Keratinocyte (primary cell): ENCODE measurements around the gene POLR1A. TPM values are rescaled to one million over a fixed set of nuclear protein-coding genes. Genes with fewer than 3 reads are reported as not detected.
"Not testable (repeated sequence)": the region's sequence is repeated elsewhere in the genome, so short reads cannot be mapped to it uniquely, and the experiment has no call there.

Source experiments
- DNase-seq: peaks from one replicate; pipeline ENCODE4 v3.0.0-alpha.2; 2011; ENCODE audit warnings: low read depth, missing footprints, low spot score
- FAIRE-seq: peaks from 2 replicates; lab custom pipeline; 2011; peaks lifted over from hg19 to GRCh38; lab: Jason Lieb, UNC
- H2AFZ ChIP-seq: 2 replicates; pipeline ENCODE4 v1.6.0; 2012; ENCODE audit warnings: low read length, control low read depth, inconsistent platforms; ENCODE audit not compliant: control insufficient read depth
- H3K27ac ChIP-seq: 2 replicates; pipeline ENCODE4 v1.5.1; 2011; ENCODE audit warnings: low read length; ENCODE audit not compliant: control insufficient read depth, insufficient read depth
- H3K27me3 ChIP-seq: 3 replicates; pipeline ENCODE4 v1.6.0; 2011; ENCODE audit warnings: low read length; ENCODE audit not compliant: control insufficient read depth, insufficient read depth; ENCODE audit errors: extremely low read depth
- H3K36me3 ChIP-seq, 2 experiments: 2 replicates in 1 of 2; 3 replicates in 1 of 2; pipeline ENCODE4 v1.5.1; 2011; ENCODE audit warnings: low read length in 2 of 2, mild to moderate bottlenecking in 1 of 2; ENCODE audit not compliant: control insufficient read depth in 2 of 2, insufficient read depth in 2 of 2; ENCODE audit errors: extremely low read depth in 1 of 2
- H3K4me1 ChIP-seq: 3 replicates; pipeline ENCODE4 v1.5.1; 2011; ENCODE audit warnings: low read length; ENCODE audit not compliant: control insufficient read depth, insufficient read depth; ENCODE audit errors: extremely low read depth
- H3K4me2 ChIP-seq: 3 replicates; pipeline ENCODE4 v1.6.0; 2011; ENCODE audit warnings: low read depth, low read length; ENCODE audit not compliant: control insufficient read depth, insufficient read depth; ENCODE audit errors: extremely low read depth
- H3K4me3 ChIP-seq, 3 experiments: fragments of 200-600 bp in 1 of 3; sonication (generic) in 1 of 3; 2 replicates in 2 of 3; 3 replicates in 1 of 3; pipeline ENCODE4 v1.5.1; 2011 to 2016; ENCODE audit warnings: low read length in 3 of 3, mild to moderate bottlenecking in 3 of 3, control low read depth in 2 of 3, inconsistent platforms in 1 of 3, low read depth in 1 of 3, mixed read lengths in 1 of 3, mixed run types in 1 of 3, moderate library complexity in 1 of 3; ENCODE audit not compliant: control insufficient read depth in 2 of 3, insufficient read depth in 2 of 3; ENCODE audit errors: extremely low read depth in 1 of 3
- H3K79me2 ChIP-seq: 2 replicates; pipeline ENCODE4 v1.6.0; 2012; ENCODE audit warnings: low read length; ENCODE audit not compliant: control insufficient read depth, insufficient read depth
- H3K9ac ChIP-seq: 3 replicates; pipeline ENCODE4 v1.6.0; 2011; ENCODE audit warnings: low read length; ENCODE audit not compliant: control insufficient read depth, insufficient read depth; ENCODE audit errors: extremely low read depth
- H3K9me1 ChIP-seq: 3 replicates; pipeline ENCODE4 v1.6.0; 2011; ENCODE audit warnings: low read length; ENCODE audit not compliant: control insufficient read depth, insufficient read depth; ENCODE audit errors: extremely low read depth
- H3K9me3 ChIP-seq: 2 replicates; pipeline ENCODE4 v1.5.1; 2012; ENCODE audit warnings: low read depth, low read length; ENCODE audit not compliant: control insufficient read depth
- H4K20me1 ChIP-seq: 3 replicates; pipeline ENCODE4 v1.6.0; 2011; ENCODE audit warnings: low read length; ENCODE audit not compliant: control insufficient read depth, insufficient read depth; ENCODE audit errors: extremely low read depth
- CTCF ChIP-seq, 3 experiments: IDR thresholded peaks in 1 of 3; conservative IDR thresholded peaks in 1 of 3; optimal IDR thresholded peaks in 1 of 3; 2 replicates in 2 of 3; 3 replicates in 1 of 3; pipeline versions ENCODE3 to v1.5.1; 2011; ENCODE audit warnings: low read length in 3 of 3, mild to moderate bottlenecking in 3 of 3, moderate library complexity in 2 of 3, control low read depth in 1 of 3, inconsistent platforms in 1 of 3; ENCODE audit not compliant: insufficient read depth in 2 of 3; ENCODE audit errors: extremely low read depth in 1 of 3
- EZH2 ChIP-seq: IDR thresholded peaks from one replicate; pipeline ENCODE4 v1.6.1; 2012; ENCODE audit warnings: inconsistent platforms, mild to moderate bottlenecking, low read length, moderate library complexity
- dilution Hi-C: fragments of 300-500 bp; cut with MboI; formaldehyde crosslinking; loops from one replicate; pipeline ENCODE4 v1.7.0; 2020; ENCODE audit warnings: low sequenced_read_pairs; ENCODE audit not compliant: extremely low pct_ligation_motif_present
- polyA plus RNA-seq, 5 experiments: library from polyadenylated mRNA; depleted of rRNA in 3 of 5; stranded (reverse) in 3 of 5; stranded (forward) in 1 of 5; unstranded in 1 of 5; fragments of >200 nt; gene quantifications; 1 replicate in 1 of 5; 2 replicates in 3 of 5; 3 replicates in 1 of 5; pipeline versions ENCODE4 v1.2.1 to v1.2.3, GENCODE V29; 2011 to 2012; ENCODE audit warnings: missing spikeins in 2 of 5, low read depth in 1 of 5, low replicate concordance in 1 of 5

The POLR1A gene
- polyA plus RNA-seq, 1 donor (not counting 4 experiments of a cell fraction or from before 2014, with no cell fraction given): 16.1 TPM

DNA sequence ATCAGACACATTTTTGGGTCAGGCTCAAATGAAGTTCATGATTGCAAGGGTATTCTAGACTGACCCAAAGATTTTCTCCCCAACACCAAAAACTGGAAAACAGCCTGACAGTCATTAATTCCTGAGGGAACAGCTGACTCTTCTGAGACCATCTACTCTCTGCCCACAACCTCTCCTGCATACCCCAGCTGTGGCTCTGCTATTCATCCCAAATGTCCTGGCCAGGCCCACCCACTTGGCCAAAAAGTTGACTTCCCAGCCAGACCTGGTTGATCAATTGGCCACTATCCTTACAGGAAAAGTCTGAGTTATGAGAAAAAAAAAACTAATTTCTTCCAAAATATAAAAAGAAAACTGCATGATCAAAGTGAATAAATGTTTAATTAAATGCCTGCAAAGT is 113.1 kb downstream of the POLR1A start:
- dilution Hi-C loops: no loop called here
- no peaks in the 10 kb centered on the region for H3K27me3 ChIP-seq
- no peaks in the 10 kb centered on the region for H3K9me1 ChIP-seq
- H3K79me2 ChIP-seq: no peaks in the 10 kb centered on the region
- H3K36me3 ChIP-seq: no peaks in the 10 kb centered on the region
- no peak overlapping the region for H3K9ac ChIP-seq
- no peaks in the 10 kb centered on the region for H3K9me3 ChIP-seq
- FAIRE-seq: no peak
- H3K27ac ChIP-seq: no peak overlapping the region
- DNase-seq: no peak
- peaks cover 2% of the 10 kb centered on the region for H3K4me1 ChIP-seq
- TF ChIP-seq CTCF (optimal IDR thresholded peaks at IDR 0.05 in 1 of 3, IDR thresholded peaks at IDR 0.05 in 1 of 3, conservative IDR thresholded peaks at IDR 0.05 in 1 of 3; ENCODE audit: extremely low read depth in 1 of 3, insufficient read depth in 2 of 3, low read length in 3 of 3): no peak
- no peak for TF ChIP-seq EZH2
- H4K20me1 ChIP-seq: no peaks in the 10 kb centered on the region
- H3K4me2 ChIP-seq: no peak overlapping the region
- no peak overlapping the region for H2AFZ ChIP-seq
- no peak overlapping the region for H3K4me3 ChIP-seq

GRCh38 chr2:85992053-85992452 is 113.6 kb downstream of the POLR1A start:
- H3K4me1 ChIP-seq, H3K27ac ChIP-seq, H2AFZ ChIP-seq, DNase-seq, dilution Hi-C loops, H3K4me3 ChIP-seq, H3K36me3 ChIP-seq, H3K79me2 ChIP-seq, H3K9me1 ChIP-seq, H3K9ac ChIP-seq, H4K20me1 ChIP-seq, H3K27me3 ChIP-seq, H3K9me3 ChIP-seq, H3K4me2 ChIP-seq, FAIRE-seq: not testable (repeated sequence)

DNA sequence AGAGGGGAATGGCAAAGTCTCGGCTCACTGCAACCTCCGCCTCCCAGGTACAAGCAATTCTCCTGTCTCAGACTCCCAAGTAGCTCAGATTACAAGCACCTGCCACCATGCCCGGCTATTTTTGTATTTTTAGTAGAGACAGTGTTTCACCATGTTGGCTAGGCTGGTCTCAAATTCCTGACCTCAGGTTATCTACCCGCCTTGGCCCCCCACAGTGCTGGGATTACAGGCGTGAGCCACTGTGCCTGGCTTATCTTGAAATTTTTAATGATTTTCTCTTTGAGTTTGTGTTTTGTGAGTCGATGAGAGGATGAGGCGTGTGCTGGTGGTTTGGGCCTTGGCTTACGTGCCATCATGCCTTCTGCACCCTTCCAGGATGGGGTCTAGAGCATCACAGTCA is 115.6 kb downstream of the POLR1A start:
- Histone ChIP-seq H3K9me3 (no peaks in the 10 kb centered on the region), H4K20me1 (no peaks in the 10 kb centered on the region), H3K36me3 (no peaks in the 10 kb centered on the region), H3K79me2 (no peaks in the 10 kb centered on the region), H3K27ac (no peak overlapping the region), H3K4me2 (no peak overlapping the region), H3K9ac (no peak overlapping the region), H3K4me3 (no peak overlapping the region), H3K9me1 (no peaks in the 10 kb centered on the region), H3K27me3 (no peaks in the 10 kb centered on the region), H3K4me1 (peaks cover 2% of the 10 kb centered on the region), H2AFZ (no peak overlapping the region)
- TF ChIP-seq CTCF (optimal IDR thresholded peaks at IDR 0.05 in 1 of 3, IDR thresholded peaks at IDR 0.05 in 1 of 3, conservative IDR thresholded peaks at IDR 0.05 in 1 of 3; ENCODE audit: extremely low read depth in 1 of 3, insufficient read depth in 2 of 3, low read length in 3 of 3): no peak
- no peak for TF ChIP-seq EZH2
- DNase-seq: no peak
- FAIRE-seq: no peak
- dilution Hi-C loops: no loop called here
